HAP-1 (cell line): Measurements from ENCODE around the gene KLF17.

Experiments
- DNase-seq, 2 experiments: peaks; one replicate each; pipeline ENCODE4 v3.0.0-alpha.2; 2016 to 2020; ENCODE audit warnings: low spot score in 2 of 2
- H3K27me3 ChIP-seq: fragments of 250-450 bp; sonication (Bioruptor Pico); 2 replicates; pipeline ENCODE4 v1.5.1; 2020; ENCODE audit warnings: low read depth, mild to moderate bottlenecking, moderate library complexity
- H3K36me3 ChIP-seq: fragments of 250-450 bp; sonication (Bioruptor Pico); replicated peaks from 2 replicates; pipeline ENCODE4 v1.5.1; 2020; ENCODE audit warnings: mild to moderate bottlenecking
- H3K4me1 ChIP-seq: fragments of 250-450 bp; sonication (Bioruptor Pico); 2 replicates; pipeline ENCODE4 v1.5.1; 2020; ENCODE audit warnings: mild to moderate bottlenecking
- H3K4me3 ChIP-seq: fragments of 250-450 bp; sonication (Bioruptor Pico); 2 replicates; pipeline ENCODE4 v1.5.1; 2020; ENCODE audit warnings: mild to moderate bottlenecking, moderate library complexity
- H3K9me3 ChIP-seq: fragments of 250-450 bp; sonication (Bioruptor Pico); 2 replicates; pipeline ENCODE4 v1.5.1; 2020; ENCODE audit warnings: mild to moderate bottlenecking, moderate library complexity
- in situ Hi-C: fragments of 300-500 bp; cut with MboI; formaldehyde crosslinking; loops from 3 replicates; pipeline ENCODE4 v1.14.3; 2020; ENCODE audit warnings: low sequenced_read_pairs, inconsistent platforms, mixed read lengths

KLF17 gene

GRCh38 chr1:44090429-44091252 lies 28.0 kb upstream of the KLF17 start:
- Histone ChIP-seq H3K36me3 (no peaks in the 10 kb centered on the region), H3K4me1 (no peaks in the 10 kb centered on the region), H3K4me3 (no peak overlapping the region), H3K9me3 (no peaks in the 10 kb centered on the region), H3K27me3 (peaks cover 12% of the 10 kb centered on the region)
- in situ Hi-C loops, result no loop called here
- no peak for DNase-seq

GRCh38 chr1:44094047-44094446 lies 24.6 kb upstream of the KLF17 start:
- Histone ChIP-seq H3K4me3 (no peak overlapping the region), H3K9me3 (peaks cover 4% of the 10 kb centered on the region; the same call in 1 of the 2 replicates), H3K4me1 (no peaks in the 10 kb centered on the region), H3K27me3 (peaks cover 12% of the 10 kb centered on the region), H3K36me3 (no peaks in the 10 kb centered on the region)
- in situ Hi-C loops, result no loop called here
- DNase-seq, result no peak

- Histone ChIP-seq H3K9me3 (peaks cover 4% of the 10 kb centered on the region; the same call in 1 of the 2 replicates), H3K4me3 (no peak overlapping the region), H3K27me3 (peaks cover 2% of the 10 kb centered on the region; the same call in 1 of the 2 replicates), H3K36me3 (no peaks in the 10 kb centered on the region), H3K4me1 (no peaks in the 10 kb centered on the region)
- no peak for DNase-seq
- in situ Hi-C loops, result no loop called here
Measured at GRCh38 chr1:44100183-44100868, 18.3 kb upstream of the KLF17 start.

- Histone ChIP-seq H3K9me3 (peaks cover 4% of the 10 kb centered on the region; the same call in 1 of the 2 replicates), H3K4me3 (no peak overlapping the region), H3K27me3 (peaks cover 12% of the 10 kb centered on the region), H3K4me1 (no peaks in the 10 kb centered on the region), H3K36me3 (no peaks in the 10 kb centered on the region)
- in situ Hi-C loops, result no loop called here
- DNase-seq, result no peak
Measured at GRCh38 chr1:44101328-44101727, 17.3 kb upstream of the KLF17 start.

GRCh38 chr1:44103270-44104131 lies 15.1 kb upstream of the KLF17 start:
- in situ Hi-C loops, result no loop called here
- no peak overlapping the region for H3K4me3 ChIP-seq
- H3K36me3 ChIP-seq, result no peaks in the 10 kb centered on the region
- peaks cover 3% of the 10 kb centered on the region; the same call in 1 of the 2 replicates for H3K4me1 ChIP-seq
- peaks cover 32% of the 10 kb centered on the region for H3K27me3 ChIP-seq
- peak in 1 of 2 experiments; percentile 74 for DNase-seq
- H3K9me3 ChIP-seq, result no peaks in the 10 kb centered on the region

GRCh38 chr1:44105810-44106209 lies 12.8 kb upstream of the KLF17 start:
- H3K27me3 ChIP-seq, result peaks cover 32% of the 10 kb centered on the region
- no peaks in the 10 kb centered on the region for H3K36me3 ChIP-seq
- DNase-seq, result no peak
- in situ Hi-C loops, result no loop called here
- no peaks in the 10 kb centered on the region for H3K9me3 ChIP-seq
- H3K4me1 ChIP-seq, result peaks cover 9% of the 10 kb centered on the region
- H3K4me3 ChIP-seq, result no peak overlapping the region

- no peak overlapping the region for H3K4me3 ChIP-seq
- no peak for DNase-seq
- no peaks in the 10 kb centered on the region for H3K36me3 ChIP-seq
- in situ Hi-C loops, result no loop called here
- H3K9me3 ChIP-seq, result no peaks in the 10 kb centered on the region
- peaks cover 9% of the 10 kb centered on the region for H3K4me1 ChIP-seq
- H3K27me3 ChIP-seq, result peaks cover 49% of the 10 kb centered on the region
Measured at GRCh38 chr1:44108241-44108640, 10.4 kb upstream of the KLF17 start.

- in situ Hi-C loops, result no loop called here
- Histone ChIP-seq H3K4me1 (peaks cover 9% of the 10 kb centered on the region), H3K27me3 (peaks cover 53% of the 10 kb centered on the region), H3K9me3 (no peaks in the 10 kb centered on the region), H3K4me3 (no peak overlapping the region), H3K36me3 (no peaks in the 10 kb centered on the region)
- DNase-seq, result peak; percentile 48 to 96
Measured at GRCh38 chr1:44108971-44109370, 9.7 kb upstream of the KLF17 start.

- peaks cover 62% of the 10 kb centered on the region for H3K27me3 ChIP-seq
- H3K4me3 ChIP-seq, result no peak overlapping the region
- in situ Hi-C loops, result no loop called here
- peaks cover 9% of the 10 kb centered on the region for H3K4me1 ChIP-seq
- no peak for DNase-seq
- H3K9me3 ChIP-seq, result no peaks in the 10 kb centered on the region
- no peaks in the 10 kb centered on the region for H3K36me3 ChIP-seq
Measured at GRCh38 chr1:44110916-44111315, 7.7 kb upstream of the KLF17 start.

GRCh38 chr1:44111861-44112260 lies 6.8 kb upstream of the KLF17 start:
- DNase-seq, result no peak
- peaks cover 9% of the 10 kb centered on the region for H3K4me1 ChIP-seq
- peaks cover 61% of the 10 kb centered on the region for H3K27me3 ChIP-seq
- H3K9me3 ChIP-seq, result no peaks in the 10 kb centered on the region
- in situ Hi-C loops, result no loop called here
- H3K36me3 ChIP-seq, result no peaks in the 10 kb centered on the region
- H3K4me3 ChIP-seq, result no peak overlapping the region

- Histone ChIP-seq H3K4me1 (peaks cover 6% of the 10 kb centered on the region), H3K9me3 (no peaks in the 10 kb centered on the region), H3K27me3 (peaks cover 55% of the 10 kb centered on the region), H3K36me3 (no peaks in the 10 kb centered on the region), H3K4me3 (no peak overlapping the region)
- no peak for DNase-seq
- in situ Hi-C loops, result no loop called here
Measured at GRCh38 chr1:44112486-44112885, 6.1 kb upstream of the KLF17 start.

GRCh38 chr1:44113095-44113609 lies 5.5 kb upstream of the KLF17 start:
- Histone ChIP-seq H3K36me3 (no peaks in the 10 kb centered on the region), H3K4me3 (no peak overlapping the region), H3K4me1 (peaks cover 6% of the 10 kb centered on the region), H3K27me3 (peaks cover 48% of the 10 kb centered on the region), H3K9me3 (no peaks in the 10 kb centered on the region)
- in situ Hi-C loops, result no loop called here
- DNase-seq, result no peak

- no peak overlapping the region for H3K4me3 ChIP-seq
- no peaks in the 10 kb centered on the region for H3K36me3 ChIP-seq
- in situ Hi-C loops, result no loop called here
- peaks cover 4% of the 10 kb centered on the region for H3K4me1 ChIP-seq
- H3K27me3 ChIP-seq, result peaks cover 46% of the 10 kb centered on the region
- no peaks in the 10 kb centered on the region for H3K9me3 ChIP-seq
- DNase-seq, result no peak
Measured at GRCh38 chr1:44114098-44114497, 4.5 kb upstream of the KLF17 start.
